ENCODE measurements around the gene SSTR5.

Gene SSTR5

GRCh38 chr16:1044460-1045309 lies 27.9 kb upstream of the SSTR5 start:
- no peak overlapping the region for H3K4ac ChIP-seq (ENCODE audit: low read depth, low read length)
- WGBS (ENCODE audit: extremely low coverage, insufficient coverage, insufficient read length) = no CpG with 5 or more reads among the region's 43 CpGs
- H3K27me3 ChIP-seq (ENCODE audit: insufficient read depth, low read length) = no peaks in the 10 kb centered on the region

GRCh38 chr16:1045310-1045992 lies 27.1 kb upstream of the SSTR5 start:
- DNase-seq = no peak
- H3K4me1 ChIP-seq (ENCODE audit: control insufficient read depth in 1 of 2, insufficient read depth in 2 of 2, low read length in 2 of 2) = peaks cover 4 to 8% of the 10 kb centered on the region in 2 experiments
- no CpG with 5 or more reads among the region's 38 CpGs for WGBS (ENCODE audit: extremely low coverage, insufficient coverage, insufficient read length)

More at GRCh38 chr16:1044460-1045309, 27.9 kb upstream of the SSTR5 start:
- Histone ChIP-seq H3K14ac (ENCODE audit: low read length) (no peak overlapping the region), H2BK12ac (ENCODE audit: low read length) (no peak overlapping the region), H3K18ac (ENCODE audit: low read length) (no peak overlapping the region), H2AFZ (ENCODE audit: insufficient read depth, low read length, poor library complexity) (no peak overlapping the region), H3K4me3 (ENCODE audit: low read depth, low read length) (no peak overlapping the region), H4K8ac (ENCODE audit: low read depth, low read length) (no peak overlapping the region), H2AK5ac (ENCODE audit: low read length) (no peak overlapping the region), H3K4me2 (ENCODE audit: low read length) (no peak overlapping the region), H2BK5ac (ENCODE audit: low read depth, low read length, poor library complexity) (no peak overlapping the region), H3K9me3 (ENCODE audit: insufficient read depth, low read depth, low read length) (peaks cover 19% of the 10 kb centered on the region), H3K23ac (ENCODE audit: low read length) (no peak overlapping the region), H3K79me2 (ENCODE audit: control insufficient read depth, insufficient read depth, low read length, poor library complexity) (no peaks in the 10 kb centered on the region), H3K9ac (ENCODE audit: low read length) (no peak overlapping the region), H4K12ac (ENCODE audit: low read depth, low read length) (no peak overlapping the region), H2BK120ac (ENCODE audit: insufficient read depth, low read length, poor library complexity) (no peak overlapping the region), H4K91ac (ENCODE audit: low read depth, low read length) (no peak overlapping the region), H3K36me3 (ENCODE audit: control insufficient read depth in 1 of 2, insufficient read depth in 2 of 2, low read length in 2 of 2) (no peaks in the 10 kb centered on the region), H3K27ac (ENCODE audit: low read depth, low read length) (no peak overlapping the region), H3K79me1 (ENCODE audit: low read length) (no peaks in the 10 kb centered on the region), H3K4me1 (ENCODE audit: control insufficient read depth in 1 of 2, insufficient read depth in 2 of 2, low read length in 2 of 2) (peaks cover 4 to 8% of the 10 kb centered on the region in 2 experiments)
- peak in 1 of 2 donors; percentile 13 for DNase-seq

GRCh38 chr16:1045993-1046911 lies 26.3 kb upstream of the SSTR5 start:
- Histone ChIP-seq H3K79me2 (ENCODE audit: control insufficient read depth, insufficient read depth, low read length, poor library complexity) (no peaks in the 10 kb centered on the region), H3K4me3 (ENCODE audit: low read depth, low read length) (no peak overlapping the region), H4K91ac (ENCODE audit: low read depth, low read length) (no peak overlapping the region), H4K12ac (ENCODE audit: low read depth, low read length) (no peak overlapping the region), H3K4me2 (ENCODE audit: low read length) (no peak overlapping the region), H3K9ac (ENCODE audit: low read length) (no peak overlapping the region), H2BK12ac (ENCODE audit: low read length) (no peak overlapping the region), H3K27me3 (ENCODE audit: insufficient read depth, low read length) (no peaks in the 10 kb centered on the region), H2AK5ac (ENCODE audit: low read length) (no peak overlapping the region), H2BK5ac (ENCODE audit: low read depth, low read length, poor library complexity) (no peak overlapping the region), H3K18ac (ENCODE audit: low read length) (no peak overlapping the region), H3K9me3 (ENCODE audit: insufficient read depth, low read depth, low read length) (peaks cover 17% of the 10 kb centered on the region), H4K8ac (ENCODE audit: low read depth, low read length) (no peak overlapping the region), H3K36me3 (ENCODE audit: control insufficient read depth in 1 of 2, insufficient read depth in 2 of 2, low read length in 2 of 2) (no peaks in the 10 kb centered on the region), H3K27ac (ENCODE audit: low read depth, low read length) (no peak overlapping the region), H3K79me1 (ENCODE audit: low read length) (no peaks in the 10 kb centered on the region), H2BK120ac (ENCODE audit: insufficient read depth, low read length, poor library complexity) (no peak overlapping the region), H3K14ac (ENCODE audit: low read length) (no peak overlapping the region), H2AFZ (ENCODE audit: insufficient read depth, low read length, poor library complexity) (no peak overlapping the region), H3K4ac (ENCODE audit: low read depth, low read length) (no peak overlapping the region), H3K23ac (ENCODE audit: low read length) (no peak overlapping the region), H3K4me1 (ENCODE audit: control insufficient read depth in 1 of 2, insufficient read depth in 2 of 2, low read length in 2 of 2) (peaks cover 4 to 8% of the 10 kb centered on the region in 2 experiments)
- no peak for DNase-seq
- WGBS (ENCODE audit: extremely low coverage, insufficient coverage, insufficient read length) = no CpG with 5 or more reads among the region's 49 CpGs

More at GRCh38 chr16:1045310-1045992, 27.1 kb upstream of the SSTR5 start:
- no peak overlapping the region for H3K23ac ChIP-seq (ENCODE audit: low read length)
- H3K4me3 ChIP-seq (ENCODE audit: low read depth, low read length) = no peak overlapping the region
- no peak overlapping the region for H4K12ac ChIP-seq (ENCODE audit: low read depth, low read length)
- no peak overlapping the region for H3K4ac ChIP-seq (ENCODE audit: low read depth, low read length)
- no peak overlapping the region for H4K8ac ChIP-seq (ENCODE audit: low read depth, low read length)
- no peak overlapping the region for H3K14ac ChIP-seq (ENCODE audit: low read length)
- no peaks in the 10 kb centered on the region for H3K27me3 ChIP-seq (ENCODE audit: insufficient read depth, low read length)
- H3K36me3 ChIP-seq (ENCODE audit: control insufficient read depth in 1 of 2, insufficient read depth in 2 of 2, low read length in 2 of 2) = no peaks in the 10 kb centered on the region
- no peaks in the 10 kb centered on the region for H3K79me1 ChIP-seq (ENCODE audit: low read length)
- no peak overlapping the region for H2BK12ac ChIP-seq (ENCODE audit: low read length)
- no peaks in the 10 kb centered on the region for H3K79me2 ChIP-seq (ENCODE audit: control insufficient read depth, insufficient read depth, low read length, poor library complexity)
- no peak overlapping the region for H3K4me2 ChIP-seq (ENCODE audit: low read length)
- no peak overlapping the region for H3K9ac ChIP-seq (ENCODE audit: low read length)
- H3K9me3 ChIP-seq (ENCODE audit: insufficient read depth, low read depth, low read length) = peaks cover 19% of the 10 kb centered on the region
- H2BK120ac ChIP-seq (ENCODE audit: insufficient read depth, low read length, poor library complexity) = no peak overlapping the region
- H3K27ac ChIP-seq (ENCODE audit: low read depth, low read length) = no peak overlapping the region
- H3K18ac ChIP-seq (ENCODE audit: low read length) = no peak overlapping the region
- H4K91ac ChIP-seq (ENCODE audit: low read depth, low read length) = no peak overlapping the region
- no peak overlapping the region for H2BK5ac ChIP-seq (ENCODE audit: low read depth, low read length, poor library complexity)
- no peak overlapping the region for H2AK5ac ChIP-seq (ENCODE audit: low read length)
- H2AFZ ChIP-seq (ENCODE audit: insufficient read depth, low read length, poor library complexity) = no peak overlapping the region

GRCh38 chr16:1047123-1047522 lies 25.4 kb upstream of the SSTR5 start:
- Histone ChIP-seq H4K8ac (ENCODE audit: low read depth, low read length) (no peak overlapping the region), H4K12ac (ENCODE audit: low read depth, low read length) (no peak overlapping the region), H2AK5ac (ENCODE audit: low read length) (no peak overlapping the region), H3K4me1 (ENCODE audit: control insufficient read depth in 1 of 2, insufficient read depth in 2 of 2, low read length in 2 of 2) (peaks cover 4 to 8% of the 10 kb centered on the region in 2 experiments), H3K18ac (ENCODE audit: low read length) (no peak overlapping the region), H3K27me3 (ENCODE audit: insufficient read depth, low read length) (no peaks in the 10 kb centered on the region), H3K23ac (ENCODE audit: low read length) (no peak overlapping the region), H2AFZ (ENCODE audit: insufficient read depth, low read length, poor library complexity) (no peak overlapping the region), H3K9me3 (ENCODE audit: insufficient read depth, low read depth, low read length) (peaks cover 11% of the 10 kb centered on the region), H3K79me2 (ENCODE audit: control insufficient read depth, insufficient read depth, low read length, poor library complexity) (no peaks in the 10 kb centered on the region), H3K79me1 (ENCODE audit: low read length) (no peaks in the 10 kb centered on the region), H2BK5ac (ENCODE audit: low read depth, low read length, poor library complexity) (no peak overlapping the region), H2BK12ac (ENCODE audit: low read length) (no peak overlapping the region), H3K36me3 (ENCODE audit: control insufficient read depth in 1 of 2, insufficient read depth in 2 of 2, low read length in 2 of 2) (no peaks in the 10 kb centered on the region), H3K4me3 (ENCODE audit: low read depth, low read length) (no peak overlapping the region), H3K14ac (ENCODE audit: low read length) (no peak overlapping the region), H4K91ac (ENCODE audit: low read depth, low read length) (no peak overlapping the region), H3K4me2 (ENCODE audit: low read length) (no peak overlapping the region), H3K4ac (ENCODE audit: low read depth, low read length) (no peak overlapping the region), H3K9ac (ENCODE audit: low read length) (no peak overlapping the region), H3K27ac (ENCODE audit: low read depth, low read length) (no peak overlapping the region), H2BK120ac (ENCODE audit: insufficient read depth, low read length, poor library complexity) (no peak overlapping the region)
- WGBS (ENCODE audit: extremely low coverage, insufficient coverage, insufficient read length) = no CpG with 5 or more reads among the region's 9 CpGs
- DNase-seq = no peak
